ENCODE results near the gene PTGES2. TPM values are rescaled to one million over a fixed set of nuclear protein-coding genes. Genes with fewer than 3 reads are reported as not detected.

PTGES2 gene
- total and polyA plus RNA-seq, 2 donors from 2014 or later, result 64.1 to 117 TPM

DNA sequence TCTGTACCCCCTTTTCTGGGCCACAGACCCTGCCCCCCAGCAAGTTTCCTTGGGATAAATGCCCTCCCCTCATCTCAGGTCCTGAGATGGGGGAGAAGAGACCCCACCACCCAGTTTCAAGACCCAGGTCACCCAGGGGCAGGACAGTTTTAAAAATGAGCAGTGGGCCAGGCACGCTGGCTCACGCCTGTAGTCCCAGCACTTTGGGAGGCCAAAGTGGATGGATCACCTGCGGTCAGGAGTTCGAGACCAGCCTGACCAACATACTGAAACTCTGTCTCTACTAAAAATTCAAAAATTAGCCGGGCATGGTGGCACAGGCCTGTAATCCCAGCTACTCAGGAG is 6.1 kb downstream of the PTGES2 start:
- FAIRE-seq (no peak), DNase-seq (no peak)
- no peaks in the 10 kb centered on the region for H3K27me3 ChIP-seq (ENCODE audit: control insufficient read depth, insufficient read depth, low read length)
- H3K4me3 ChIP-seq (ENCODE audit: low read length in 3 of 3), result no peak overlapping the region
- peaks cover 0 to 12% (median 6%) of the 10 kb centered on the region in 3 donors for H3K4me1 ChIP-seq (ENCODE audit: control insufficient read depth in 2 of 3, insufficient read depth in 2 of 3, low read depth in 1 of 3, low read length in 3 of 3)
- TF ChIP-seq, protein P1, sequence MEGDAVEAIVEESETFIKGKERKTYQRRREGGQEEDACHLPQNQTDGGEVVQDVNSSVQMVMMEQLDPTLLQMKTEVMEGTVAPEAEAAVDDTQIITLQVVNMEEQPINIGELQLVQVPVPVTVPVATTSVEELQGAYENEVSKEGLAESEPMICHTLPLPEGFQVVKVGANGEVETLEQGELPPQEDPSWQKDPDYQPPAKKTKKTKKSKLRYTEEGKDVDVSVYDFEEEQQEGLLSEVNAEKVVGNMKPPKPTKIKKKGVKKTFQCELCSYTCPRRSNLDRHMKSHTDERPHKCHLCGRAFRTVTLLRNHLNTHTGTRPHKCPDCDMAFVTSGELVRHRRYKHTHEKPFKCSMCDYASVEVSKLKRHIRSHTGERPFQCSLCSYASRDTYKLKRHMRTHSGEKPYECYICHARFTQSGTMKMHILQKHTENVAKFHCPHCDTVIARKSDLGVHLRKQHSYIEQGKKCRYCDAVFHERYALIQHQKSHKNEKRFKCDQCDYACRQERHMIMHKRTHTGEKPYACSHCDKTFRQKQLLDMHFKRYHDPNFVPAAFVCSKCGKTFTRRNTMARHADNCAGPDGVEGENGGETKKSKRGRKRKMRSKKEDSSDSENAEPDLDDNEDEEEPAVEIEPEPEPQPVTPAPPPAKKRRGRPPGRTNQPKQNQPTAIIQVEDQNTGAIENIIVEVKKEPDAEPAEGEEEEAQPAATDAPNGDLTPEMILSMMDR (IDR thresholded peaks at IDR 0.05; ENCODE audit: borderline replicate concordance, extremely low read depth, insufficient read depth), result no peak
- H3K27ac ChIP-seq (ENCODE audit: low read depth in 2 of 2, low read length in 2 of 2), result no peak overlapping the region
- intact Hi-C loops (cut with DNase I), result no loop called here
- peaks cover 0 to 19% (median 7%) of the 10 kb centered on the region in 3 donors for H3K36me3 ChIP-seq (ENCODE audit: control insufficient read depth in 2 of 3, insufficient read depth in 3 of 3, low read length in 3 of 3)
- no peaks in the 10 kb centered on the region for H3K9me3 ChIP-seq (ENCODE audit: control insufficient read depth in 2 of 3, insufficient read depth in 1 of 3, low read length in 3 of 3)
- no peak overlapping the region for H3K9ac ChIP-seq (ENCODE audit: low read length in 3 of 3)

DNA sequence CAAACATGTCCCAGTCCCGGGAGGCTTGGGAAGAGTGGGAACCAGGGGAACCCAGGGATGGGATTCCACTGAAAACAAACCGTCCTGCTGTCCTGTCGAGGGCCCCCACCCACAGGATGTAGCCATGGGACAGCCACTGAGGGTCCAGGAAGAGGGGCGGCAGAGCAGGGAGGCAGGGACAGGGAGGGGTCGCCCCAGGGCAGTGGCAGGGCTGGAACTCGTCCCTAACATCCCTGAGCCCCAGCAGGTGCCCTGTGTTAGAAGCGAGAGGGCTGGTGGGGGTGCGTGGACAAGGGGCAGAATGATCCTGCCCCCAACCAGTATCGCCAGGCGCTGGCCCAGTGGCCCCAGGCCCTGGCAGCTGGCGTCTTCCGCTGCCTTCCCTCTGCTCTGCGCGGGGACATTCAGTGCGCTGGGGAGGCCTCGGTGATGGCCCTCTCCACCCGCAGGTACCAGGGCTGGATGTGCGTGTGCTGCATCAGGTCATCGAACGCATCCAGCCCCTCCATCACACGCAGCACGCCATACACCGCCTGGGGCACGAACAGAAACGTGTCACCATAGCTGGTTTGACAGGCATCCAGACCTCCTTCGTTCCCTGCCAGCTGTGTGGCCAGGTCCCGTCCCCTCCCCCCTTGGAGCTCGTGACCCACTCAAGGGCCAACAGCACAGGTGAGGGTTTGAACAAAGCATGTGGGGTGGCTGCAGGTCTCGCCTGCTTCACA is 6.6 kb downstream of the PTGES2 start:
- Histone ChIP-seq H3K27ac (ENCODE audit: low read depth in 2 of 2, low read length in 2 of 2) (no peak overlapping the region), H3K36me3 (ENCODE audit: control insufficient read depth in 2 of 3, insufficient read depth in 3 of 3, low read length in 3 of 3) (peaks cover 0 to 19% (median 7%) of the 10 kb centered on the region in 3 donors), H3K27me3 (ENCODE audit: control insufficient read depth, insufficient read depth, low read length) (no peaks in the 10 kb centered on the region), H3K4me3 (ENCODE audit: low read length in 3 of 3) (no peak overlapping the region), H3K4me1 (ENCODE audit: control insufficient read depth in 2 of 3, insufficient read depth in 2 of 3, low read depth in 1 of 3, low read length in 3 of 3) (peaks cover 0 to 9% (median 1%) of the 10 kb centered on the region in 3 donors), H3K9me3 (ENCODE audit: control insufficient read depth in 2 of 3, insufficient read depth in 1 of 3, low read length in 3 of 3) (no peaks in the 10 kb centered on the region), H3K9ac (ENCODE audit: low read length in 3 of 3) (no peak overlapping the region)
- TF ChIP-seq, protein P1 (IDR thresholded peaks at IDR 0.05; ENCODE audit: borderline replicate concordance, extremely low read depth, insufficient read depth), result no peak
- intact Hi-C loops (cut with DNase I), result no loop called here
- peak in 2 of 5 donors; percentile 37 to 70 for DNase-seq
- FAIRE-seq, result no peak

DNA sequence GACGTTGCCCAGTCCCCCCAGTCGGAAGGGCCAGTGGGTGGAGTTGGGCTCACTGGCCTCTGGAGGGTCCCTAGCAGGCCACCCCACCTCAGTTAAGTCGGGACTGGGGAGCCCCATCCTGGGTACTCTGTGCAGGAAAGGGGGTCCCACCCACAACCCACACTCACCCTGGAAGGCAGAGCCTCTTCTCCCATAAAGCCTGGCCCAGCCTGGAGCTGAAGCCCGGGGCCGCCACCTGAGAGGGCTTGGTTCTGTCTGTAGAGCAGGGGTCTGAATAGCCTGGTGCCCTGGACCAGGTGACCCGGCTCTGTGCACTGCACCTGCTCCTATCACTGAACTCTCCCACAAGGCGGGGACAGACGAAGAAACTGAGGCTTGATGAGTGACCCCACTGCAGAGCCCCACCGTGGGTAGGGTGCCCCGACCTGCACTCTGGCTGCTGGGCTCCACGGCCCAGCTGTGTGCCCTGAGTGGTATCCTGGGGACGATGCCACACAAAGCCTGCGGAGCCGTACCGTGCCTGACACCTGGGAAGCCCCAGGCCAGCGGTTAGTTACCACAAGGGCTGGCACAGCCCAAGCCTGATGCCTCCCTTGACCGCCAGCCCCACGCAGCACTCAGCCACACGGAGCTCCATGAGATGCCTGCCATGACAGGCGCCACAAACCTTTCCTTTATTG is 7.3 kb downstream of the PTGES2 start:
- TF ChIP-seq, protein P1 (IDR thresholded peaks at IDR 0.05; ENCODE audit: borderline replicate concordance, extremely low read depth, insufficient read depth), result no peak
- no peaks in the 10 kb centered on the region for H3K27me3 ChIP-seq (ENCODE audit: control insufficient read depth, insufficient read depth, low read length)
- no peaks in the 10 kb centered on the region for H3K9me3 ChIP-seq (ENCODE audit: control insufficient read depth in 2 of 3, insufficient read depth in 1 of 3, low read length in 3 of 3)
- peaks cover 0 to 19% (median 7%) of the 10 kb centered on the region in 3 donors for H3K36me3 ChIP-seq (ENCODE audit: control insufficient read depth in 2 of 3, insufficient read depth in 3 of 3, low read length in 3 of 3)
- DNase-seq (peak in 2 of 5 donors; percentile 50 to 71), FAIRE-seq (no peak)
- intact Hi-C loops (cut with DNase I), result no loop called here
- H3K4me1 ChIP-seq (ENCODE audit: control insufficient read depth in 2 of 3, insufficient read depth in 2 of 3, low read depth in 1 of 3, low read length in 3 of 3), result peaks cover 0 to 13% (median 0%) of the 10 kb centered on the region in 3 donors
- H3K27ac ChIP-seq (ENCODE audit: low read depth in 2 of 2, low read length in 2 of 2), result no peak overlapping the region
- H3K9ac ChIP-seq (ENCODE audit: low read length in 3 of 3), result no peak overlapping the region
- no peak overlapping the region for H3K4me3 ChIP-seq (ENCODE audit: low read length in 3 of 3)
